ENCODE data around the gene MARVELD2.
"Not testable (repeated sequence)": the region's sequence is repeated elsewhere in the genome, so short reads cannot be mapped to it uniquely, and the experiment has no call there.

Gene MARVELD2

DNA sequence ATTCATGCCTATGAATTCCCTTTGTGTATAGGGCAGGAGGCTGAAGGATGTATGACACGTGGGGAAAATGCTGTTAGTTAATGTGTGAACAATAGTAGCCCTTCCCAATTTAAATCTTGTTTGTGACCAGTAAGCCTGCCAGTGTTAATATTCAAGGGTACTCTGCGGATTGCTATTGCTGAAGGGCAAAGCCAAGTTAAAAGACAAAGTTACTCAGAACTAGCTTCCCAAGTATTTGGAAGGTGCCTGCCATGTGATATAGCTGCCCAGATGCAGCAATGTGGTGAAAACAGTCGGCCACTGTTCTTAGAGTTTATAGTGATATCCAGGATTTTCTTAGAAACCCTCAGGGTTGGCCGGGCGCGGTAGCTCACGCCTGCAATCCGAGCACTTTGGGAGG, 34.6 kb downstream of the MARVELD2 start:
- DNase-seq, result no peak

DNA sequence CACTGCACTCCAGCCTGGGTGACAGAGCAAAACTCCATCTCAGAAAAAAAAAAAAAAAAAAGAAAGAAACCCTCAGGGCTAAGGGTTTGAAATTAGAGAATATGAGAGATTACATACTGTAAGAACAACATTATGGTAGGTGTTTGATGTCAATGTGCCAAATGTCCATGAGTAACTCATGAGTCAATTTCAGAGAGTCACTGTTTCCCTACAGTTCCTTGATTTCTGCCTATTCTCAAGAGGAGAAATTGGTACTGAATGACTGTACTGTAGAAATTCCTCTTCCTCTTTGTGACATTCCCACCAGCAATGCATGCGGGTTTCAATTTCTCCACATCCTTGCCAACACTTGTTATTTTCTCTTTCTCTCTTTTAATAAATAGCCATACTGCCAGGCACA, 35.2 kb downstream of the MARVELD2 start:
- DNase-seq, result no peak

DNA sequence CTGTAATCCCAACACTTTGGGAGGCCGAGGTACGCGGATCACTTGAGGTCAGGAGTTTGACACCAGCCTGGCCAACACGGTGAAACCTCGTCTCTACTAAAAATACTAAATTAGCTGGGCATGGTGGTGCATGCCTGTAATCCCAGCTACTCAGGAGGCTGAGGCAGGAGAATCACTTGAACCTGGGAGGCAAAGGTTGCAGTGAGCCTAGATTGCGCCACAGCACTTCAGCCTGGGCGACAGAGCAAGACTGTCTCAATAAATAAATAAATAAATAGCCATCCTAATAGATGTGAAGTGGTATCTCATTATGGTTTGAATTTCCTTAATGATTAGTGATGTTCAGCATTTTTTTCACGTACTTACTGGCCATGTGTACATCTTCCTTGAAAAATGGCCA, 35.6 kb downstream of the MARVELD2 start:
- not testable (repeated sequence) for DNase-seq

DNA sequence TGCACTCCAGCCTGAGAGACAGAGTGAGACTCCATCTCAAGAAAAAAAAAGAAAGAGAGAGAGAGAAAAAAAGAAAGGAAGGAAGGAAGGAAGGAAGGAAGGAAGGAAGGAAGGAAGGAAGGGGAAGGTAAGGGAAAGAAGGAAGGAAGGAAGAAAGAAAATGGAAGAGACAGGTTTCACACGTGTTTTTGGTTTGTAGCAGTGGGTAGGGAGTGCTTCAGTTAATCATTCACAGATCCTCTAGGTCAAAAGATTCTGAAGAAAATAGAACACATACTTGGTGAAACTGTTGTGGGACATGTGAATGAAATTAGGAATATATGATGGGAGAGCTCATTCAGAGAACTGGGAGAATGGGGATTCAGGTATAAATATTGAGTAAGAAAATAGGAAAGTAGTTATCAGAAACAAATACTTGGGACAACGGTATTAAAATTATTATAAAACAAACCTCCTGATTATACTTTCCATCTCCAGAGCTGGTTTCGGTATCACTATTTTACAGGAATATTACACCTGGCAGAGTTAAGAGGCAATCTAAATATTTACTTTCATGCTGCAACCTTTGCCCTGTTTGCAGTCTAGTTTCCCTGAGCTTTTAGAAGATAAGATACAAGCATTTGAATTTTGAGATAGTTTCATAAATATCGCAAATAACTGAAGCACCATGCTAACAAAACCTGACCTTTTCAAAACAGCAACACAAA, 37.2 kb downstream of the MARVELD2 start:
- DNase-seq, result no peak

DNA sequence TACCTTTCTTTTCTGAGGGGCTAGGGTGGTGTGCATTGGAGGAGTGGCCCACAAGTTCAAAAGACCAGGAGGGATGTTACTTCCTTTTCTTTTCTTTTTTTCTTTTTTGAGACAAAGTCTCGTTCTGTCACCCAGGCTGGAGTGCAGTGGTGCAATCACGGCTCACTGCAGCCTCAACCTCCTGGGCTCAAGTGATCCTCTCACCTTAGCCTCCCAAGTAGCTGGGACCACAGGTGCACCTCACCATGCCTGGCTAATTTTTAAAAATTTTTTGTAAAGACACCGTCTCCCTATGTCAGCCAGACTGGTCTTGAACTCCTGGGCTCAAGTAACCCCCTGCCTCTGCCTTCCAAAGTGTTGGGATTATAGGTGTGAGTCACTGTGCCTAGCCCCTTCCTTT, 38.6 kb downstream of the MARVELD2 start:
- not testable (repeated sequence) for DNase-seq

DNA sequence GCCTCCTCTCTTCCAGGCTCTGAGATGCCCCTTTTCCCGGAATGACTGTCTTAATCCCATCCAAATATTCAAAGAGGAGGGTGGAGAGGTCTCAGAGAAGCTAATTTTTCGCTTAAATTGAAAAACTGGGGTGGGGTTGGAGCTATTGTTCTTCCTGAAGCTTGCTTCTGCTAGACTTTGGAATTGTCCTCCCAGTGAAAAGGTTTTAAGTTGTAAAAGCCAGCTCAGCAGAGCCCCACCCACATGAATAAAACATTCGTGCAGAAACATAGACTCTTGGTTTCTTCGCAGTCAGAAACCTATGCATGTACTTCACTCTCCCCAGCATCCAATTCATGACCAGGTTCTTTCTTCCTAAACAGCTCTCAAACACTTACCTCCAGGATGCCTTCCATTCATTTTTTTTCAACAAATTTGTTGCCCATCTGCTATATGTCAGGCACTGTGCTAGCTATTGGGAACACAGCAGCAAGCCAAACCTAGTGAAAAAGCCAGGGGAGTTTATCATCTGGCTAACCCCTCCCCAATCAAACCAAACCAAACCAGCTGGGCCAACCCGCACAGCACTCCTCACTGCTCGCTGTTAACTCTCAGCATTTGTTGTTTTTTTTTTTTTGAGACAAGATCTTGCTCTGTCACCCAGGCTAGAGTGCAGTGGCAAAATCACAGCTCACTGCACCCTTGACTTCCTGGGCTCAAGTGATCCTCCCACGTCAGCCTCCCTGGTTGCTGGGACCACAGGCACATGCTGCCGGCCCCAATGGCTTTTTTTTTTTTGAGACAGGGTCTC, 39.7 kb downstream of the MARVELD2 start:
- DNase-seq, result no peak

DNA sequence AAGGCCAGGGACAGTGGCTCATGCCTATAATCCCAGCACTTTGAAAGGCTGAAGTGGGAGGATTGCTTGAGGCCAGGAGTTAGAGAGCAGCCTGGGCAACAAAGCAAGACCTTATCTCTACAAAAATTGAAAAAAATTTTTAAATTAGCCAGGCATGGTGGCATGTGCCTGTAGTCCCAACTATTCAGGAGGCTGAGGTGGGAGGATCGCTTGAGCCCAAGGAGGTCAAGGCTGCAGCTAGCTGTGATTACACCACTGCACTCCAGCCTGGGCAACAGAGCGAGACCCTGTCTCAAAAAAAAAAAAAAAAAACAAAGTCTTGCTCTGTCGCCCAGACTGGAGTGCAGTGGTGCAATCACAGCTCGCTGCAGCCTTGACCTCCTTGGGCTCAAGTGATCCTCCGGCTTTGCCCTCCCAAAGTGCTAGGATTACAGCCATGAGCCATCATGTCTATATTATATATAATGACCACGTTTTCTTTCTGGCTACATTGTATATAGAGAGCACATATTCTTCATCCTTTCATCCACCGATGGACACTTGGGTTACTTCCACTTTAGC, 40.6 kb downstream of the MARVELD2 start:
- not testable (repeated sequence) for DNase-seq

DNA sequence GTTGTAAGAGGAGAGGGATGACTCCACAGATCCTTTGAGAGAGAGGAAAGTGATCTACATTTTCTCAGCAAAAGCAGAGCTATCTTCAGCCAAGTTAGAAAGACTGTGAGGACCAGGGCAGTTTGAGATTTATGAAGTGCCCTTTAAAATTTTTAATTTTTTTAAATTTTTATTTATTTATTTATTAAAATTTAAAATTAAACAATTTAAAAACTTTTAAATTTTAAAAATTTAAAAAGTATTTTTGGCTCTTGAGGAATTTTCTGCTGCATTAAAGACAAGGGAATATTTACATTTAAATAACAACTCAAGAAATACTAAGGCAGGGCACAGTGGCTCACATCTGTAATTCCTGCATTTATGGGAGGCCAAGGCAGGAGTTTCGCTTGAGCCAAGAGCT, 47.3 kb downstream of the MARVELD2 start:
- no peak for DNase-seq

DNA sequence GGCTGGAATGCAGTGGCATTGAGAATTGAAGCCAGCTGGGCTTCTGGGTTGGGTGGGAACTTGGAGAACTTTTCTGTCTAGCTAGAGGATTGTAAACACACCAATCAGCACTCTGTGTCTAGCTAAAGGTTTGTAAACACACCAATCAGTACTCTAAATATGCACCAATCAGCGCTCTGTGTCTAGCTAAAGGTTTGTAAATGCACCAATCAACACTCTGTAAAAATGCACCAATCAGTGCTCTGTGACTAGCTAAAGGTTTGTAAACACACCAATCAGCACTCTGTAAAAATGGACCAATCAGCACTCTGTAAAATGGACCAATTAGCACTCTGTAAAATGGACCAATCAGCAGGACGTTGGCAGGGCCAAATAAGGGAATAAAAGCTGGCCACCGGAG, 51.5 kb downstream of the MARVELD2 start:
- DNase-seq, result not testable (repeated sequence)

DNA sequence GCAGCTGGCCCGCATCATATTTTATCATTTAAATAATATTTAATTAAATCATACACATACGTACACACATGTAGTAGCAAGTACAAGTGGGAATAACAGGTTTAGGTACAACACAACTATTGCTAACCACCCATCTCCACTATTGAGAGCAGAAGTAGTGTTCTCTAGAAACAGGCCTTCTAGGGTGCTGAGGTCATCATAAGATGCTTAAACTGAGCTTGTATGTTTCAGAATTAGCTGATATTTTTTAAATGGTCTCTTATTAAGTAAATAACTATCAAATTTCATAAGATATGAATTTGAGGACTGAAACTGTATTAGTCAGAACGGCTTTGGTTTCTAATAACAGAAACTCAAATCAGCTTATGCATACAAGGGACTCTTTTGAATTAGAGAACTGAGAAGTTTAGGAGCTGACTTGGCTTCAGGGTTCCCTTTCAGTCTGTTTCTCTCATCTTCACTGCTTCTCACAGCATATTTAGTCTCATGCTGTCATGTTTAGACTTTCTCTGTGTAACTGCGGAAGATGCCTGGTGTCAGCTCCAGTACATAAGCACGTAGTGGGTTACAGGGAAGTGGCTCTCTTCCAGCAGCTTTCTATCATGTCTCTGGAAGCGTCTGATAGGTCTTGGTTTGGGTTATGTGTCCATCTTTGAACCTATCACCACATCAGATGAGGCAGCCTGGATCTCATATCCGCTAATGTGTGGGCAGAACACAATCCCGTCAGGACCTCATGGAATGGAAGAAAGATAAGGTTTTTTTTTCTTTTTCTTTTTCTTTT, 52.7 kb downstream of the MARVELD2 start:
- DNase-seq, result no peak

DNA sequence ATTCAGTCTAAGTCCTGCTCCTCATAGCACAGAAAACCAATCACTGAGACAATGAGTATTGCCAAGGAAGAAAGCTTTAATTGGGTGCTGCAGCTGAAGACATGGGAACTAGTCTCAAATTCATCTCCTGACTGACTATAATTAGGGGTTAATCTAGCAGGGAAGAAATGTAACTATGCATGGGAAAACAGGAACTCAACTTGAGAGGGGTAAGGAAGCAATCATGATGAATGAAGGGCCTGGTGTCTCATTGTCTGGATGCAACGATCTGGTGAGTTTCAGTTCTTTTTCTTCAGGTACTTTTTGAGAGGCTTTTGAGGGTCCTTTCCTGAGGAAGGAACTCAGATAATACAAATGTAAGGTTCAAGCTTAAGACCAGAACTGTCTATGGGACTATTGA, 53.7 kb downstream of the MARVELD2 start:
- DNase-seq, result no peak

DNA sequence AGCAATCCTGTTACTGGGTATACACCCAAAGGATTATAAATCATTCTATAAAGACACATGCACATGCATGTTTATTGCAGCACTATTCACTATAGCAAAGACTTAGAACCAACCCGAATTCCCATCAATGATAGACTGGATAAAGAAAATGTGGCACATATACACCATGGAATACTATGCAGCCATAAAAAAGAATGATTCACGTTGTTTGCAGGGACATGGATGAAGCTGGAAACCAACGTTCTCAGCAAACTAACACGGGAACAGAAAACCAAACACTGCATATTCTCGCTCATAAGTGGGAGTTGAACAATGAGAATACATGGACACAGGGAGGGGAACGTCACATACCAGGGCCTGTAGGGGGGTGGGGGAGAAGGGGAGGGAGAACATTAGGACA, 56.6 kb downstream of the MARVELD2 start:
- not testable (repeated sequence) for DNase-seq

DNA sequence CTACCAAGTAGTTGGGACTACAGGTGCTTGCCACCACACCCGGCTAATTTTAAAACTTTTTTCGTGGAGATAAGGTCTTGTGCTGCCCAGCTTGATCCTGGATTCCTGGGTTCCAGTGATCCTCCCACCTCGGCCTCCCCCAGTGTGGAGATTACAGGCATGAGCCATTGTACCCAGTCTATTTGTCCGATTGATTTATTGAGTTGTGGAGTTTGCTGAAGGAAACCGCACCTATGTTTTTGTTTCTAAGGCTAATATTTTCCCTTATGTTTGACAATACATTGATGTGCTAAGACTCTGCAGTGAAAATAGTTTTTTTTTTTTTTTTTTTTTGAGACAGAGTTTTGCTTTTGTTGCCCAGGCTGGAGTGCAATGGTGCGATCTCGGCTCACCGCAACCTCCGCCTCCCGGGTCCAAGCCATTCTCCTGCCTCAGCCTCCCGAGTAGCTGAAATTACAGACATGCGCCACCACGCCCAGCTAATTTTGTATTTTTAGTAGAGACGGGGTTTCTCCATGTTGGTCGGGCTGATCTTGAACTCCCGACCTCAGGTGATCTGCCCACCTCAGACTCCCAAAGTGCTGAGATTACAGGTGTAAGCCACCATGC, 57.7 kb downstream of the MARVELD2 start:
- not testable (repeated sequence) for DNase-seq

DNA sequence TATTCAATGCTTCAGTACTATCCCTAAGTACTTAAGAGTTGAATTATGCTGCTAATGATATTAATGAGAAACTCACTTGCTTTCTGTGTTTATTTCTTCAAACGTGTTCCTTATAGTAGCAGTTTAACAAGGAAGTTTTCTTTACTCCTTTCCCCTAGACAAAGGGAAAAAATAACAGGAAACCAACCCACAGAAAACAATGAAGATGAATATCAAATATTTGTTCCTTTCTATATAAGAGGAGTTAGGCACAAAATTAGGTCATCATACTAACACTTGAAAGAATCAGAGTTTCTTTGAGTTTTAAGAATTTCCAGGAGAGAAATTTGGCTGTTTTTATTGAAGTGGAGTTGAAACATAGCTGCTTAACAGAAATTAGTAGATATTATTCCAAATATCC, 62.3 kb downstream of the MARVELD2 start:
- no peak for DNase-seq

DNA sequence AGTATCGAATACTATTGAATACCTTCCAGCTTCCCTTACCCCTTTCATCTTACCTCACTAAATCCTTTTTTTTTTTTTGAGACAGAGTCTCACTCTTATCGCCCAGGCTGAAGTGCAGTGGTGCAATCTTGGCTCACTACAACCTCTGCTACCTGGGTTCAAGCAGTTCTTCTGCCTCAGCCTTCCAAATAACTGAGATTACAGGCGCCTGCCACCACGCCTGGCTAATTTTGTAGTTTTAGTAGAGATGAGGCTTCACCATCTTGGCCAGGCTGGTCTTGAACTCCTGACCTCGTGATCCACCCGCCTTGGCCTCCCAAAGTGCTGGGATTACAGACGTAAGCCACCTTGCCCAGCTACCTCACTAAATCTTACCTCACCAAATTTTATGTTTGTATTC, 63.4 kb downstream of the MARVELD2 start:
- not testable (repeated sequence) for DNase-seq

DNA sequence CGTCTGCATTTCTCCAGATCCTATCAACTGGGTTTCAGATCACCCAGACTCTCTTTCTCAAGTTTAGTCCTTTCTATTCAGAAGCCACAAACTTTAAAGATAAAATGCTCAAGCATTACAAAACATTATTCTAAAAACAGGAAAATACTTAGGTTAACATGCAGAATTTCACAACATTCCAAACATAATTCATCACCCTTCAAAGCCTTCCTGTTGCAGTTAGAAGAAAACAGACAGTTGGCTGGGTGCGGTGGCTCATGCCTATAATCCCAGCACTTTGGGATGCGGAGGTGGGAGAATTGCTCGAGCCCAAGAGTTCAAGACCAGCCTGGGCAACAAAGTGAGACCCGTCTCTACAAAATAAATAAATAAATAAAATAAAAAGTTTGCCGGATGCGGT, 70.0 kb downstream of the MARVELD2 start:
- no peak for DNase-seq

DNA sequence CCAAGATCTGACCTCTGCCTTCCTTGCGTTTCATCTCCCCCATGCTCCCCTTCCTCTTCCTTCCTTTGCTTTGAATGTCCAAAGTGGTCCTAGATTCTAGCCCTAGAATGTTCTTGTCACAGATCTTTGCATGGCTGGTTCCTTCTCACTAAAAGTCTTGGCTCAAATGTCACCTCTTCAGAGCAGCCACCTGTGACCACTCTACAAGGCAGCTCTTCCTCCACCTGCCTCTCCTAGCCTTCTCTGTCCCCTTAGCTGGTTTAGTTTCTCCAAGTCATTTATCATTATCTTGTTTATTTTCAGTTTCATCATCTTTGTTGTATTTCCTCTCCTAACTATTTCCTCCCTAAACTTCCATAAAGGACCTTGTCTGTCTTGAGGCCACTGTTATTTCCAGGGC, 70.6 kb downstream of the MARVELD2 start:
- DNase-seq, result no peak

DNA sequence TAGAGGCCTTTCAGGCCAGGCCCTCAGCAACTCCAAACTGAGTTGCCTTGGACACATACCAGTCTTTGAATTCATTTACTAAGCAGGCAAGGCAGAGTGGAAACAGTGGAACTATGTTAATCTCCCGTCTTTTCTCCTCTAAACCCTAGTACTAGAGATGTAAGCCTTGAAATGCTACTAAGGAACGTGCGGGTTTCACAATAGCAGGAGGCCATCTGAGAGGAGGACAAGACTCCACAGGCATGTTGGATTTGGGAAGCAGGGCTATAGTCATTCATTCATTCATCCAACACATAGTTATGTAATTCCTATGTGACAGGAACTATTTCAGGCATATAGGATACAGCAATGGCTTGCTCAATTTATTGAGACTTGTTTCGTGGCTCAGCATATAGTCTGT, 74.3 kb downstream of the MARVELD2 start:
- DNase-seq, result no peak

DNA sequence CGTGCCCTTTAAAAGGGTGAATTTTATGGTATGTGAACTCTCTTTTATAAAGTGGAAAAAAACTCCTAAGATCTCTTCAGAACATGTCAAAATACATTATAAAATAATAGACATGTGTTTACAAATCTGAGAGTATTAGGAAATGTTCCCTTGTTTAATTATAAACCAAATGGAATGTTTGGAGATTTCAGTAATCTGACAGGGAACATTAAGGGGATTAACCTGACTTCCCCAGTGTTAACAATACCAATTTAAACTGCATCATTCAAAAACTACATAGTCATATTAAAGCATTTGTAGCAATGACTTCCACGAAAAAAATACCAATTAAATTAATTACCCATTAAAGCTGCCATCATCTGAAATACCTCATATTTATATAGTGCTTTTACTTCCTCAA, 76.1 kb downstream of the MARVELD2 start:
- DNase-seq, result no peak

DNA sequence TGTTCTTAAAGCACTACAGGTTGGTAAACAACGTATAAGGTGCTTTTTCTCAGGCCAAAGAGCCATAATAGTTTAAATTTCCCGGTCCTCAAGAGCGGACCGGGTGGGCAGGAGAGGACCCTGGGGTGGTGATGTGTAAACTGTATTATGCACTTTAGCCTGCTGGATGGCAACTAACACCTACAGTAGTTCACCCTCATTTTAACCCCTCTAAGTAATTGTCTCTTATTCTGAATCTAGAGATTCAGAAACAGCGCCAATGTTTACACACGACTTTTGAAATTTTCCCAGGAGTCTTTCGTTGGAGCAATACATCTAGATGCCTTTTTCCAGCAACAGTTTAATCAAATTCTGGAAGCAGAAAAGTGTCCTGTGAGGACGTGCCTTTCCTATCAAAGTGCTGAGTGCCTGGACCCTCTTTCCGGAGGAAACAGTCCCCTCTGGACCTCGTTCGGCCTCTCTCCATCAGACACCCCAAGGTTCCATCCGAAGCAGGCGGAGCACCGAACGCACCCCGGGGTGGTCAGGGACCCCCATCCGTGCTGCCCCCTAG, 77.0 kb downstream of the MARVELD2 start:
- no peak for DNase-seq

DNA sequence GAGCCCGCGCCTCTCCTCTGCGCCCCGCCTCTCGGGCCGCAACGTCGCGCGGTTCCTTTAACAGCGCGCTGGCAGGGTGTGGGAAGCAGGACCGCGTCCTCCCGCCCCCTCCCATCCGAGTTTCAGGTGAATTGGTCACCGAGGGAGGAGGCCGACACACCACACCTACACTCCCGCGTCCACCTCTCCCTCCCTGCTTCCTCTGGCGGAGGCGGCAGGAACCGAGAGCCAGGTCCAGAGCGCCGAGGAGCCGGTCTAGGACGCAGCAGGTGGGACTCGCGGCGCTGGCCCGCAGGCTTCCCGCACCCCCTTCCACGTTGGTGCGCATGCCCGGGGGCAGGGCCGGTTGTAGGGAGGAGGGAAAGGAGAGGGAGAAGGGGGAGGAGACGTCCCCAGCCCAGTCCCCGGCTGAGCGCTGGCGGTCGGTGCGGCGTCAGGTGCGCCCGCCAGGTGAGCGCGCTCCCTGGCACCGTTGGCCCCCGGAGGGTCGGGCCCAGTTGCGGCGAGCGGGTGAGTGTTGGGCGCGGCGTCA, 77.5 kb downstream of the MARVELD2 start, which contains the start of gene OCLN:
Gene OCLN, plus strand, starts transcription at position 400 of the 532 bp plus-strand sequence. CDS start 11,455 bp downstream, outside the sequence.
- DNase-seq, result peak in 18 of 58 donors; percentile 0 to 36 (median 3)
